Fibroblast of skin of right biceps (primary cell): ENCODE results near the gene C1QTNF12.

ENCODE experiments used
- DNase-seq: peaks from one replicate; pipeline ENCODE4 v3.0.0-alpha.2; 2013

The C1QTNF12 gene

GRCh38 chr1:1281533-1282321, 35.2 kb upstream of the C1QTNF12 start:
- DNase-seq = peak; percentile 50

GRCh38 chr1:1280782-1281481, 34.4 kb upstream of the C1QTNF12 start:
- no peak for DNase-seq

GRCh38 chr1:1279028-1279427, 32.5 kb upstream of the C1QTNF12 start:
- no peak for DNase-seq

- DNase-seq = no peak
Measured at GRCh38 chr1:1278620-1279019, 32.1 kb upstream of the C1QTNF12 start.

GRCh38 chr1:1275836-1276235, 29.3 kb upstream of the C1QTNF12 start:
- DNase-seq = no peak

GRCh38 chr1:1274931-1275431, 28.5 kb upstream of the C1QTNF12 start:
- DNase-seq = no peak

- no peak for DNase-seq
Measured at GRCh38 chr1:1274299-1274930, 27.9 kb upstream of the C1QTNF12 start.

- peak; percentile 92 for DNase-seq
Measured at GRCh38 chr1:1273512-1274298, 27.2 kb upstream of the C1QTNF12 start, which contains the start of gene UBE2J2. Gene UBE2J2 (minus strand): TSS chr1:1273854. CDS start chr1:1267992, 5,862 bp downstream.

GRCh38 chr1:1273209-1273511, 26.6 kb upstream of the C1QTNF12 start:
- no peak for DNase-seq

GRCh38 chr1:1272341-1273208, 26.1 kb upstream of the C1QTNF12 start:
- no peak for DNase-seq

GRCh38 chr1:1270813-1271212, 24.3 kb upstream of the C1QTNF12 start:
- no peak for DNase-seq

- no peak for DNase-seq
Measured at GRCh38 chr1:1268284-1268682, 21.8 kb upstream of the C1QTNF12 start.

- DNase-seq = no peak
Measured at GRCh38 chr1:1267488-1268283, 21.2 kb upstream of the C1QTNF12 start.

GRCh38 chr1:1264868-1265272, 18.3 kb upstream of the C1QTNF12 start:
- DNase-seq = peak; percentile 100

- no peak for DNase-seq
Measured at GRCh38 chr1:1264026-1264425, 17.5 kb upstream of the C1QTNF12 start.

- DNase-seq = no peak
Measured at GRCh38 chr1:1262758-1263157, 16.2 kb upstream of the C1QTNF12 start.

- DNase-seq = no peak
Measured at GRCh38 chr1:1262071-1262470, 15.5 kb upstream of the C1QTNF12 start.

- no peak for DNase-seq
Measured at GRCh38 chr1:1260843-1261560, 14.5 kb upstream of the C1QTNF12 start.

GRCh38 chr1:1259951-1260600, 13.6 kb upstream of the C1QTNF12 start:
- no peak for DNase-seq

GRCh38 chr1:1259540-1259939, 13.0 kb upstream of the C1QTNF12 start:
- no peak for DNase-seq
